Fibroblast of lung (primary cell): Measurements from ENCODE around the gene LILRB2.

Experiments
- CTCF ChIP-seq, 2 donors: IDR thresholded peaks in 1 of 2; conservative IDR thresholded peaks in 1 of 2; 1 replicate in 1 of 2; 2 replicates in 1 of 2; pipeline ENCODE4 v1.5.1; 2011 to 2012; ENCODE audit warnings: low read length in 2 of 2, control low read depth in 1 of 2, inconsistent platforms in 1 of 2, low read depth in 1 of 2, mild to moderate bottlenecking in 1 of 2
- EZH2 ChIP-seq: IDR thresholded peaks from 2 replicates; pipeline ENCODE4 v1.5.1; 2012; ENCODE audit warnings: low read length, control low read depth, mild to moderate bottlenecking; ENCODE audit errors: missing control alignments

- no peak for TF ChIP-seq CTCF (conservative IDR thresholded peaks at IDR 0.05 in 1 of 2, IDR thresholded peaks at IDR 0.05 in 1 of 2; ENCODE audit: low read depth in 1 of 2, low read length in 2 of 2)
- no peak for TF ChIP-seq EZH2
Observed at GRCh38 chr19:54311486-54311885, 30.6 kb upstream of the LILRB2 start.
